VCaP (cell line): ENCODE measurements around the gene PCP4L1.

Experiments used
- H3K27ac ChIP-seq: fragments of 450-650 bp; 2 replicates; pipeline ENCODE4 v1.5.1; 2017
- CTCF ChIP-seq: fragments of 450-650 bp; conservative IDR thresholded peaks from 2 replicates; pipeline ENCODE4 v1.5.1; 2017; ENCODE audit warnings: mild to moderate bottlenecking, moderate library complexity

PCP4L1 gene

GRCh38 chr1:161225534-161226319, 32.8 kb upstream of the PCP4L1 start, which contains the start of gene TOMM40L:
TOMM40L (plus strand) TSS chr1:161226060; CDS start chr1:161226490, 430 bp downstream.
- H3K27ac ChIP-seq = peak within 1 kb of the TSS; percentile 76
- TF ChIP-seq CTCF = peak; percentile 69

GRCh38 chr1:161226320-161226711, 32.2 kb upstream of the PCP4L1 start:
- no peak for TF ChIP-seq CTCF
- peak overlapping the region; percentile 76 for H3K27ac ChIP-seq

GRCh38 chr1:161226759-161227158, 31.8 kb upstream of the PCP4L1 start:
- H3K27ac ChIP-seq = peak overlapping the region; percentile 76

GRCh38 chr1:161227196-161227871, 31.2 kb upstream of the PCP4L1 start:
- peak overlapping the region; percentile 76 for H3K27ac ChIP-seq
- TF ChIP-seq CTCF = peak; percentile 87

More at GRCh38 chr1:161226759-161227158, 31.8 kb upstream of the PCP4L1 start:
- TF ChIP-seq CTCF = no peak

GRCh38 chr1:161228032-161228431, 30.5 kb upstream of the PCP4L1 start:
- TF ChIP-seq CTCF = no peak
- H3K27ac ChIP-seq = peak overlapping the region; percentile 76

GRCh38 chr1:161229896-161230295, 28.6 kb upstream of the PCP4L1 start:
- TF ChIP-seq CTCF = peak; percentile 45
- H3K27ac ChIP-seq = no peak overlapping the region

- no peak overlapping the region for H3K27ac ChIP-seq
- TF ChIP-seq CTCF = no peak
These were observed 27.8 kb upstream of the PCP4L1 start for GRCh38 chr1:161230762-161231161.
